Stimulated activated CD4-positive, alpha-beta T cell treated with anti-CD3 and anti-CD28 coated beads, TNF-alpha, amount 100 ng/mL, for 24 hours (primary cell): ENCODE data around the gene CLEC4A.
"Not testable (repeated sequence)": the region's sequence is repeated elsewhere in the genome, so short reads cannot be mapped to it uniquely, and the experiment has no call there.

Experiments used
- DNase-seq, 3 experiments: peaks; one replicate each; pipeline ENCODE4 v3.0.0-alpha.2; 2020; ENCODE audit warnings: low read depth in 3 of 3

Gene CLEC4A

GRCh38 chr12:8133636-8134397, 10.4 kb downstream of the CLEC4A start:
- DNase-seq: not testable (repeated sequence)

GRCh38 chr12:8134398-8134930, 11.0 kb downstream of the CLEC4A start:
- DNase-seq: not testable (repeated sequence)

- DNase-seq: not testable (repeated sequence)
These were observed 18.2 kb downstream of the CLEC4A start for GRCh38 chr12:8141647-8142046.

GRCh38 chr12:8143261-8143660, 19.8 kb downstream of the CLEC4A start:
- DNase-seq: no peak

GRCh38 chr12:8145754-8146441, 22.5 kb downstream of the CLEC4A start:
- no peak for DNase-seq

- DNase-seq: no peak
These were observed 23.0 kb downstream of the CLEC4A start for GRCh38 chr12:8146442-8146771.

- no peak for DNase-seq
These were observed 31.1 kb downstream of the CLEC4A start for GRCh38 chr12:8154526-8154925.

- no peak for DNase-seq
These were observed 33.0 kb downstream of the CLEC4A start for GRCh38 chr12:8156416-8156815.

- DNase-seq: no peak
These were observed 33.4 kb downstream of the CLEC4A start, which contains the start of gene ZNF705A for GRCh38 chr12:8156845-8157244. Gene ZNF705A, plus strand, starts transcription at chr12:8157015. Its CDS starts 15,611 bp downstream, at chr12:8172626.

- no peak for DNase-seq
These were observed 34.2 kb downstream of the CLEC4A start for GRCh38 chr12:8157484-8158198.

- not testable (repeated sequence) for DNase-seq
These were observed 49.5 kb downstream of the CLEC4A start for GRCh38 chr12:8172911-8173310.

- peak; percentile 15 to 60 (median 40) for DNase-seq
These were observed 56.7 kb downstream of the CLEC4A start for GRCh38 chr12:8179989-8180585.

GRCh38 chr12:8181271-8181670, 57.9 kb downstream of the CLEC4A start:
- not testable (repeated sequence) for DNase-seq

- DNase-seq: not testable (repeated sequence)
These were observed 59.5 kb downstream of the CLEC4A start for GRCh38 chr12:8182923-8183322.

- not testable (repeated sequence) for DNase-seq
These were observed 59.9 kb downstream of the CLEC4A start for GRCh38 chr12:8183346-8183745.

GRCh38 chr12:8184206-8184605, 60.8 kb downstream of the CLEC4A start:
- DNase-seq: not testable (repeated sequence)

- DNase-seq: not testable (repeated sequence)
These were observed 64.7 kb downstream of the CLEC4A start for GRCh38 chr12:8188088-8188487.
